Measurements from ENCODE around the gene MCU.
A peak's percentile ranks its signal among the peaks of the same experiment; 100 is the strongest.
"Not testable (repeated sequence)": the region's sequence is repeated elsewhere in the genome, so short reads cannot be mapped to it uniquely, and the experiment has no call there.

MCU gene

DNA sequence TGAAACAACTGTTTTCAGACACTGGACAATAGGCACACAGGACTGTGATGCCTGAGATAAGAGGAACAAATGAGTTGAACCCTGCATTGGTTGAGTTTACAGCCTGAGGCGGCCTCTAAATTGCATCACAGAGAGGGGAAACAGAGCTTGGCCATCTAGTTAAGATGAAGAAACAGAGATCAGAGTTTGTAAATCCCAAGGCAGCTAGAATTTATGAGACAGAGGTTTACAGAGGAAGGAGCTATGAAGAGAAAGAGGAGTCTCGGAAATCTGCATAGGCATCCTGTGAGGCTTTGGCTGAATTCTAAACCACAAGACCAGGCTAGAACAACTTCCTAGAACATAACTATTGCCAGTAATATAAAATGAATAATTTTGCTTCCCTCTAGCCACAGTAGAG, 160.6 kb downstream of the MCU start:
- no peak for DNase-seq

- DNase-seq, result no peak
These were observed 163.2 kb downstream of the MCU start for GRCh38 chr10:72855129-72855528.

GRCh38 chr10:72855790-72856189, 163.8 kb downstream of the MCU start:
- DNase-seq, result no peak

- no peak for DNase-seq
These were observed 166.1 kb downstream of the MCU start for GRCh38 chr10:72858067-72858466.

DNA sequence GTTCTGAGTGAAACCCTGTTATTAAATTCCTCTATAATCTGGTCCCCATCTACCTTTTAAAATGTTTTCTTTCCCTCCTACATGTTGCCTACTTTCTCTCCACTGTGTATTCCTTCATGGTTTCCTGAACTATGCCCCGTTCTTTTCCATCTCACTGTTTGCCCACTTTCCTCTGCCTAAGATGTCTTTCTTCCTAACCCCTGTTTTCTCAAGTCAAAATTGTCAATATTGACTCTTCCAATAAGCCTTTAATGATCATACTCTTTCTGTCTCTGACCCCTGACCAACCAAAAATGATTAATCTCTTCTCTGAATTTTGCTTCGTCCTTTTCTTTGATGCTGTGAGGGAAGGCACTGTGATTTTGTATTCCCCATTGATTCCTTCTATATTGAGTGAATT, 171.0 kb downstream of the MCU start:
- no peak for DNase-seq

DNA sequence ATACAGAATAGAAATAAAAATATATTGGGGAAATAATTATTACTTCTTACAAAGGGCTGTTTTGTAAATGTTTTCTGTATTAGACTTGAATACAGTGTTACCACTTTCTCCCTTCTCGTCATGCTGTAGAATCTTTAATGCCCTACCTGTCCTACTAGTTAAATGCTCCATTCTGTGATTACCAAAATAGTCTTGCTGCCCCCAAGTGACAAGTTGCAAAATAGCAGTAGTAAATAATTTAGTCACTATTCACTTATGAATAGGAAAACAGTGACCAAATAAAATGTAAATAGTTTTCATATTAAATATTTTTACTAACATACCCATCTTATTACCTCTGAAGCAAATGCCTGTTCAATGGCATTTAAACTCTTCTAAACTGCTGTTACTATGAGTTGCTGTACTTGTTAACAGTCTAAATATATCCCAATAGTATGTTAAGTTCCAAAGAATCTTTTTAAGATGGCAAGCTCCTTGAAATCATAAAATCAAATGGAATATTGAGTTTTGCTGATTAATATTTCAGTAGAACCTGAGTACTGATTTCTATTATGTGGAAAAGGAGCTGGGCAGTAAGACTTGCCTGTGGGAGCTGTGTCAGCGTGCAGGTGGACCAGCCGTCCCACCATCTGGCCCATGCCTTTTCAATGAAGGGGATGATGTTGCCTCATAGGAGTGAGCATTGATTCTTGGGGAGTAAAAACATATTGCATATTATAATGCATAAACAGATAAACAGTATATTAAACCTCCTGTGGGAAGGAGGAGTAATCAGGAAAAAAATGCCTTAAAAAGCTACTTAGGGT, 183.5 kb downstream of the MCU start:
- DNase-seq, result peak; percentile 30

DNA sequence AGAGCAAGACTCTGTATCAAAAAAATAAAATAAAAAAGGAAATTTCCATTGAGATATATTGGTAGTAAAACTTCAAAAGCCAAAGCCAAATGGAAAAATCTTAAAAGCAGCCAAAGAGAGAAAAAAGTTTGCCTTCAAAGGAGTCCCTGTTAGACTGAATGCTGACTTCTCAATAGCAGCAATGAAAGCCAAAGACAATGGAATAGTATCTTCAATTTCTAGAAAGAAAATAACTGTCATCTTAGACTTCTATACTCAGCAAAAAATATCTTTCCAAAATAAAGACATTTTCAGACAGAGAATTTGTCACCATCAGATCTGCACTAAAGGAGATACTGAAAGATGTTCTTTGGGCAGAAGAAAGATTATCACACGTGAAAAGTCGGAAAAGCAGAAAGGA, 187.3 kb downstream of the MCU start:
- DNase-seq, result no peak

- no peak for DNase-seq
These were observed 189.3 kb downstream of the MCU start for GRCh38 chr10:72881291-72881690.

DNA sequence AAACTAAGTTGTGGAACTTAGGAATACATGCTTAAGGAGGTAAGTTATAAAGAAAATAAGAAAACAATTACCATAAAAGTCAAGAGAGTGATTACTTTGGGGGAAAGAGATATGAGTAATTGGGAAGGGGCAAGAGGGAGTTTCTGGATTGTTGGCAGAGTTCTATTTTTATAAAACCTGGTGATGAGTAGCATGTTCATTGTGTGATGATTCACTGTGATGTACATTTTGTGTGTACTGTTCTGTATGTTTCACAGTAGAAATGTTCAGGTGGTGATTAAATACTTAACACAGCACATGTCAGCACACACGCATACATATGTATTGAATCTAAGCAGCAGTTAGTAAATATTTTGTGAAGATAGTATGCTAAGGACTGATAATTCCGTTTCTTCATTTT, 191.9 kb downstream of the MCU start:
- no peak for DNase-seq

GRCh38 chr10:72885953-72886352, 194.0 kb downstream of the MCU start:
- no peak for DNase-seq

DNA sequence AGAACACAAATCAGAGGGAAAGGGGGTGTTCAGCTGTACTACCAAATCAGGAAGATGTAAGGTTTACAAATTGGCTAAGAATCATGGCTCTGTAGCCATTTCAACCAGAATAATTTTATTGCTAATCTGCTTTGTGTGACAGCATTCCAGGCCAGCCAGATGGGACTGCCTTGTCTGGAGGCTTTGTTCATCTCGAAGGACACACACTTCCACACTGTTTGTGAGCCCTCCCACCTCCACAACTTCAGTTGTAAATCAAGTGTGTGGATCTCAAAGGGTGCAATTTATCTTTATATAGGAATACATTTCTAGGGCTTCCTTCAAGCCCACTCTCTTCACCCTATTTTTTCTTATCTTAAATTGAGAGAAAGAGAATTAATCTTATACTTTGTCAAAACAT, 194.7 kb downstream of the MCU start:
- DNase-seq, result peak; percentile 3

DNA sequence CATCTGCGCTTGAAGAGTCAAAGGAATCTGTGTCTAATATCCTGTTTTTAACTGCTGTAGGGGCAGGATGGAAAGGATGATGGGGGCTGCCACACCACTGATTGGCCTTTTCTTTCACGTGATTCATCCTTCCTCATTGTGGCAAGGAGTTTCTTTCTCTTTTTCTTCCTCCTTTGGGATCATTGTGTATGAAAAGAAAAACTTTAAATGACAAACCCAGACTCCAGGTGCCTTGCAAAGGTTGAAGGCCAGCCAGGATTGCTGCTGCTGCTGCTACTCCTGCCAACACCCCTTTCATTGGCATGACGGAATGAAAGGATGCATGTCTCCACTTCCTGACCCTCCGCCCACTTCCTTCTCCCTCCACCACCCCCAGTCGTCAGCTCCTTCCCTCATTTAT, 195.1 kb downstream of the MCU start:
- DNase-seq, result no peak

DNA sequence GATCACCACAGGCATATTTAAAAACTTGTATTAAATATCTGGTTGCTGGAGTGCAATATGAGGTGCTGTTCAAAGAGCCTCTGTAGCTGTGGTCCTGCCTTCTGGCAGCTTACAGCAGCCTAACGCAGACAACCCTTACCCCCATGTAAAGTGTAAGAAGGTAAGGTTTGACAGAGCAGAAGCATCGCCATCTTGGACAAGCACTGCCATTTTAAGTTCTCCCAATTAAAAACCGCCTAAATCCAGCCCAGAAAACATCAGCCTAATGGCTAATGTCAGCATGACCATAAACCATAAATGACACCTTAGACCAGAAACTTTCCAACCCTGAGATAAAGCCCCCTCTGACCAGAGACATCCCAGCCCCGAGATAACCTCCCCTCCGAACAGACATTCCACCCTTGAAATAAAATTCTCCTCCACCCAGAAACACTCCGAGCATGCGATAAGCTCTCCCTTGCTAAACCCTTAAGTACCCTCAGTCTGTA, 196.3 kb downstream of the MCU start:
- DNase-seq, result no peak

DNA sequence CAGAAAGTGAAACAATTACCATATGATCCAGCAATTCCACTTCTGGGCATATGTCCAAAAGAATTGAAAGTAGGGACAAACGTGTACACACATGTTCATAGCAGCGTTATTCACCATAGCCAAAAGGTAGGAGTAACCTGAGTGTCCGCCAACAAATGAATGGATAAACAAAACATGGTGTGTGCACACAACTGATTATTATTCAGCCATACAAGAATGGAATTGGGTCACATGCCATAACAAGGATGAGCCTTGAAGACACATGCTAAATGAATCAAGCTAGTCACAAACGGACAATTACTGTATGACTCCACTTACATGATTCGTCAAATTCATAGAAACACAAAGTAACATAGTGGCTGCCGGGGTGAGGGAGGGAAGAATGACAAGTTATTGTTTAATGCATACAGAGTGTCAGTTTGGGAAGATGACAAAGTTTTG, 197.5 kb downstream of the MCU start:
- peak; percentile 93 for DNase-seq

DNA sequence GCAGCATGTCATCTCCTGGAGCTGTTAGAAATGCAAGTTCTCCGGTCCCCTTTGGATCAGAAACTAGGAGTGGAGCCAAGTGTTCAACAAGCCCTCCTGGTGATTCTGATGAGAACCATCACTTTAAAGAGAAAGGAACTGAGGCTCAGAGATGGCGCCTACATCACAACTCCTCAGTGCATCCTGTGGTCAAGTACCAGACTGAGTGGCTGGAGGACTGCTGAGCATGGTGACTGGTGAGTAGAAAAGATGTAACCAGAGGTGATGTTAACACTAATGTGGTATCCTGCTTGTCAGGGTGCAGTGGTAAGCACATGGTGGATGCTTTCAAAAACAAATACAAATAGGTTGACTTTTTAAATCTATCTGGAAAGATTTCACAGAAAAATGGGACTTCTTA, 198.1 kb downstream of the MCU start:
- no peak for DNase-seq

- DNase-seq, result no peak
These were observed 201.3 kb downstream of the MCU start, which contains the start of gene OIT3 for GRCh38 chr10:72893136-72893798. OIT3 (plus strand) TSS chr10:72893739; CDS start chr10:72893799, 60 bp downstream.

GRCh38 chr10:72895236-72895850, 203.4 kb downstream of the MCU start:
- DNase-seq, result no peak

- DNase-seq, result no peak
These were observed 206.7 kb downstream of the MCU start for GRCh38 chr10:72898616-72899015.

- no peak for DNase-seq
These were observed 207.6 kb downstream of the MCU start for GRCh38 chr10:72899545-72899944.

GRCh38 chr10:72903941-72904446, 212.1 kb downstream of the MCU start:
- not testable (repeated sequence) for DNase-seq

DNA sequence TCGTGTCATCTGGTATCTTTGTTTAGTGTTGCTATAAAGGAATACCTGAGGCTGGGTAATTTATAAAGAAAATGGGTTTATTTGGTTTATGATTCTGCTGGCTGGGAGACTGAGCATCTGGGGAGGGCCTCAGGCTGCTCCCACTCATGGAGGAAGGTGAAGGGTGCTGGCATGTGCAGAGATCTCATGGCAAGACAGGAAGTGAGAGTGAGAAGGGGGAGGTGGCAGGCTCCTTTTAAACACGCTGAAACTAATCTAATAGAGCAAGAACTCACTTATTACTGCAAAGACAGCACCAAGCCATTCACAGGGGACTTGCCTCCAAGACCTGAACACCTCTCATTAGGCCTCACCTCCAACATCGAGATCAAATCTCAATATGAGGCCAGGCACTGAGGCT, 212.9 kb downstream of the MCU start:
- no peak for DNase-seq

GRCh38 chr10:72906446-72906845, 214.5 kb downstream of the MCU start:
- DNase-seq, result no peak

- no peak for DNase-seq
These were observed 218.8 kb downstream of the MCU start for GRCh38 chr10:72910705-72911104.

DNA sequence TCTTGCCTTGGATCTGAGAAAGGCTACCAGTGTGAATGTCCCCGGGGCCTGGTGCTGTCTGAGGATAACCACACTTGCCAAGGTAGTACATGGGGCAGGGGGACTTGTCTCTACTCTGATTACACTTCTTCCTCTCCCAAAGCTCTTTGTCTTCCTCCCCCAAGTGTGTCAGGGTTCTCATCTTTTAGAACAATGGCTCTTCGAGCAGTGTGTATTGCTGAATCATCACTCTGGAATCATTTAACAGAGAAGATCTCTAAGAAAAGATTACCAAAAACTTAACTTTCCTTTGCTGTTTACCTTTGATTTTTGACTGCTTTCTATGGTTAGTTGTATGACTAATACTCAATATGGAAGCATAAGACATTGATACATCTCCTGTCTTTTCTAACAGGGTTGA, 219.8 kb downstream of the MCU start:
- no peak for DNase-seq

Data from NCI-H1105 treated with DMSO at 0.1 percent for 48 hours (cell line).